HCT116 (cell line): ENCODE results near the gene ERBB3. TPM values are rescaled to one million over a fixed set of nuclear protein-coding genes. Genes with fewer than 3 reads are reported as not detected.
A peak's percentile ranks its signal among the peaks of the same experiment; 100 is the strongest.
"Not testable (repeated sequence)": the region's sequence is repeated elsewhere in the genome, so short reads cannot be mapped to it uniquely, and the experiment has no call there.

ENCODE experiments used
- ATAC-seq: fragments of 200-7000 bp; cut with Tn5 transposase; 2 replicates; pipeline ENCODE4 v1.9.1; 2020; ENCODE audit warnings: mild to moderate bottlenecking, moderate library complexity
- BruUV-seq: library from RNA; stranded (reverse); fragments of 400-500 nt; replicated peaks from 2 replicates; lab custom pipeline; 2021; lab: Mats Ljungman, UMichigan
- CTCF ChIA-PET: fragments of 300-600 bp; sonication (Branson Sonifier 250); formaldehyde crosslinking; loops from one replicate; lab custom pipeline; 2021; ENCODE audit warnings: antibody characterized with exemption; lab: Charles Lee
- POLR2A ChIA-PET: fragments of 300-600, 350-600 bp; sonication (Branson Sonifier 250); formaldehyde crosslinking; loops from one replicate; lab custom pipeline; 2021; ENCODE audit warnings: antibody characterized with exemption; lab: Charles Lee
- RAD21 ChIA-PET, 2 experiments: fragments of 300-600 bp; sonication (Branson Sonifier 250); formaldehyde crosslinking; loops; one replicate each; lab custom pipeline; 2023; ENCODE audit warnings: low total read pairs in 2 of 2; ENCODE audit not compliant: uncharacterized antibody in 2 of 2, unreplicated experiment in 2 of 2, low non-redundant PET in 1 of 2; lab: Charles Lee
- DNase-seq: peaks from one replicate; pipeline ENCODE4 v3.0.0-alpha.2; 2010; ENCODE audit warnings: low read depth, low spot score
- H2AFZ ChIP-seq: fragments of 200-600 bp; shearing (Covaris generic), sonication (generic); 2 replicates; pipeline ENCODE4 v1.6.1; 2017; ENCODE audit warnings: low read depth, mixed run types, mixed read lengths, antibody characterized with exemption, low read length; ENCODE audit not compliant: poor library complexity, severe bottlenecking
- H3K27ac ChIP-seq: 2 replicates; pipeline ENCODE4 v1.5.1; 2012; ENCODE audit warnings: low read depth, low read length
- H3K27me3 ChIP-seq: fragments of 200-600 bp; sonication (generic); 2 replicates; pipeline ENCODE4 v1.6.1; 2016; ENCODE audit warnings: mixed run types, low read length, mixed read lengths; ENCODE audit not compliant: insufficient read depth
- H3K36me3 ChIP-seq, 2 experiments: fragments of 200-500 bp in 1 of 2; fragments of 200-600 bp in 1 of 2; sonication (Bioruptor generic) in 1 of 2; sonication (generic) in 1 of 2; 2 replicates each; pipeline versions ENCODE4 v1.5.1 to v1.6.1; 2014 to 2016; ENCODE audit warnings: low read length in 2 of 2, inconsistent platforms in 1 of 2, mixed read lengths in 1 of 2, mixed run types in 1 of 2; ENCODE audit not compliant: insufficient read depth in 2 of 2, control insufficient read depth in 1 of 2
- H3K4me1 ChIP-seq, 2 experiments: fragments of 200-600 bp in 1 of 2; sonication (generic) in 1 of 2; 2 replicates each; pipeline versions ENCODE4 v1.5.1 to v1.6.1; 2012 to 2017; ENCODE audit warnings: low read length in 2 of 2, inconsistent platforms in 1 of 2, mild to moderate bottlenecking in 1 of 2, mixed read lengths in 1 of 2, mixed run types in 1 of 2, moderate library complexity in 1 of 2; ENCODE audit not compliant: insufficient read depth in 2 of 2, control insufficient read depth in 1 of 2
- H3K4me2 ChIP-seq: fragments of 200-600 bp; sonication (generic); 2 replicates; pipeline ENCODE4 v1.6.1; 2017; ENCODE audit warnings: mixed run types, low read length, mixed read lengths
- H3K4me3 ChIP-seq, 2 experiments: fragments of 200-600 bp in 1 of 2; sonication (generic) in 1 of 2; replicated peaks in 1 of 2; 2 replicates each; pipeline ENCODE4 v1.5.1; 2011 to 2016; ENCODE audit warnings: low read length in 2 of 2, control low read depth in 1 of 2, low read depth in 1 of 2, mild to moderate bottlenecking in 1 of 2, mixed read lengths in 1 of 2, mixed run types in 1 of 2
- H3K79me2 ChIP-seq: fragments of 200-600 bp; sonication (generic); 2 replicates; pipeline ENCODE4 v1.6.1; 2017; ENCODE audit warnings: mild to moderate bottlenecking, mixed run types, low read length, moderate library complexity, mixed read lengths; ENCODE audit not compliant: insufficient read depth
- H3K9ac ChIP-seq: fragments of 200-600 bp; sonication (generic); 2 replicates; pipeline ENCODE4 v1.6.1; 2016; ENCODE audit warnings: low read length, mixed read lengths
- H3K9me2 ChIP-seq: fragments of 200-600 bp; sonication (generic), shearing (Covaris generic); 2 replicates; pipeline ENCODE4 v1.6.1; 2017; ENCODE audit warnings: mixed run types, mild to moderate bottlenecking, moderate library complexity; ENCODE audit not compliant: insufficient read depth
- H3K9me3 ChIP-seq, 2 experiments: fragments of 200-500 bp in 1 of 2; fragments of 200-600 bp in 1 of 2; sonication (Bioruptor generic) in 1 of 2; sonication (generic) in 1 of 2; 2 replicates each; pipeline ENCODE4 v1.6.1; 2014 to 2017; ENCODE audit warnings: low read length in 2 of 2, mixed read lengths in 2 of 2, inconsistent platforms in 1 of 2, low read depth in 1 of 2, mild to moderate bottlenecking in 1 of 2, mixed run types in 1 of 2, moderate library complexity in 1 of 2; ENCODE audit not compliant: control insufficient read depth in 1 of 2, insufficient read depth in 1 of 2
- H4K20me1 ChIP-seq: fragments of 200-600 bp; sonication (generic), shearing (Covaris generic); 2 replicates; pipeline ENCODE4 v1.6.1; 2017; ENCODE audit warnings: mixed run types, mild to moderate bottlenecking, moderate library complexity; ENCODE audit not compliant: insufficient read depth
- EGR1 ChIP-seq: IDR thresholded peaks from 2 replicates; pipeline ENCODE4 v1.6.1; 2012; ENCODE audit warnings: low read depth
- FOSL1 ChIP-seq: IDR thresholded peaks from 2 replicates; pipeline ENCODE4 v1.6.1; 2012; ENCODE audit warnings: low read depth
- POLR2A ChIP-seq: IDR thresholded peaks from 2 replicates; pipeline ENCODE4 v1.7.0; 2011; ENCODE audit warnings: borderline replicate concordance; ENCODE audit not compliant: insufficient read depth, insufficient read length; ENCODE audit errors: extremely low read depth
- POLR2AphosphoS5 ChIP-seq: IDR thresholded peaks from 2 replicates; pipeline ENCODE4 v1.6.1; 2011; ENCODE audit warnings: mild to moderate bottlenecking, low read depth, low read length, moderate library complexity
- TCF7L2 ChIP-seq: IDR thresholded peaks from 2 replicates; pipeline ENCODE4 v1.7.0; 2011; ENCODE audit warnings: borderline replicate concordance, inconsistent platforms; ENCODE audit not compliant: insufficient read depth, insufficient read length; ENCODE audit errors: extremely low read depth
- YY1 ChIP-seq: IDR thresholded peaks from 2 replicates; pipeline ENCODE4 v1.6.1; 2011; ENCODE audit warnings: low read length, low read depth, moderate library complexity, mild to moderate bottlenecking; ENCODE audit not compliant: insufficient replicate concordance; ENCODE audit errors: extremely low read depth
- ZFX ChIP-seq: fragments of 450-650 bp; IDR thresholded peaks from 2 replicates; pipeline ENCODE4 v1.6.1; 2017
- intact Hi-C: fragments of 100-400 bp; cut with micrococcal nuclease; formaldehyde crosslinking; loops from 2 replicates; pipeline ENCODE4 v1.10.0; 2022
- total RNA-seq: library from RNA; stranded (reverse); gene quantifications from one replicate; pipeline ENCODE4 v1.2.1, GENCODE V29; 2021; ENCODE audit not compliant: unreplicated experiment
- TF ChIP-seq, protein P1 (sequence below), 3 experiments: fragments of 200-600 bp in 1 of 3; sonication (generic) in 1 of 3; IDR thresholded peaks in 2 of 3; conservative IDR thresholded peaks in 1 of 3; 2 replicates each; pipeline ENCODE4 v1.5.1; 2012 to 2017; ENCODE audit warnings: low read depth in 2 of 3, low read length in 2 of 3, antibody characterized with exemption in 1 of 3, borderline replicate concordance in 1 of 3, control low read depth in 1 of 3, mild to moderate bottlenecking in 1 of 3, mixed read lengths in 1 of 3, mixed run types in 1 of 3, moderate library complexity in 1 of 3; ENCODE audit not compliant: insufficient read depth in 1 of 3
- TF ChIP-seq, protein P2 (sequence below): IDR thresholded peaks from 2 replicates; pipeline ENCODE4 v1.6.1; 2011; ENCODE audit warnings: mild to moderate bottlenecking, low read length, moderate library complexity; ENCODE audit not compliant: insufficient replicate concordance; ENCODE audit errors: extremely low read depth

ERBB3 gene
- total RNA-seq, 1 experiment from 2014 or later: 39.7 TPM

- H3K36me3 ChIP-seq: peaks cover 9 to 42% of the 10 kb centered on the region in 2 experiments
- H3K9me3 ChIP-seq, BruUV-seq, H3K9me2 ChIP-seq, ATAC-seq, H4K20me1 ChIP-seq, H3K27me3 ChIP-seq, H2AFZ ChIP-seq, DNase-seq, RAD21 ChIA-PET: not testable (repeated sequence)
- ChIA-PET CTCF (interaction anchor here (3.3 kb wide), 1 partner anchor 10 kb away, joined by 24 read pairs; the partner anchor contains the start of gene ESYT1), POLR2A (interaction anchor here (0.6 to 4.6 kb wide), 13 partner anchors 11 to 1664 kb away, joined by 3 to 75 read pairs (median 7); partner anchors contain the start of genes ERBB3, ESYT1, MYL6 and PA2G4)
- peak overlapping the region; percentile 80 to 82 for H3K4me3 ChIP-seq
- peak overlapping the region; percentile 92 for H3K9ac ChIP-seq
- intact Hi-C loops: loop anchor here (5.0 to 10.0 kb wide), 2 partner anchors 120 to 382 kb away; partner anchors contain the start of gene SUOX
- H3K4me1 ChIP-seq: peaks cover 23 to 34% of the 10 kb centered on the region in 2 experiments
- peaks cover 18% of the 10 kb centered on the region for H3K79me2 ChIP-seq
- peak overlapping the region; percentile 93 for H3K27ac ChIP-seq
- H3K4me2 ChIP-seq: peak overlapping the region; percentile 88
Measured at GRCh38 chr12:56117082-56117706, 37.2 kb downstream of the ERBB3 start.

- POLR2A ChIA-PET: interaction anchor here (0.6 to 4.6 kb wide), 22 partner anchors 10 to 1665 kb away, joined by 3 to 75 read pairs (median 4); partner anchors contain the start of genes ERBB3, ESYT1, MYL6 and PA2G4
- peak; percentile 99 for DNase-seq
- Histone ChIP-seq H2AFZ (no peak within 1 kb of the TSS), H3K27ac (peak within 1 kb of the TSS; percentile 93), H3K36me3 (peaks cover 7 to 36% of the 10 kb centered on the region in 2 experiments), H3K4me3 (peak within 1 kb of the TSS; percentile 80 to 82), H3K4me2 (peak within 1 kb of the TSS; percentile 88), H3K79me2 (peaks cover 18% of the 10 kb centered on the region), H3K9me3 (no peaks in the 10 kb centered on the region), H4K20me1 (no peaks in the 10 kb centered on the region), H3K9me2 (no peaks in the 10 kb centered on the region), H3K27me3 (no peaks in the 10 kb centered on the region), H3K4me1 (peaks cover 23 to 34% of the 10 kb centered on the region in 2 experiments), H3K9ac (peak within 1 kb of the TSS; percentile 92)
- CTCF ChIA-PET: interaction anchor here (0.5 to 3.3 kb wide), 11 partner anchors 10 to 181 kb away, joined by 3 to 29 read pairs (median 5); partner anchors contain the start of genes ESYT1, MYL6, MYL6B and PA2G4
- TF ChIP-seq POLR2A (peak; percentile 99), EGR1 (no peak), POLR2AphosphoS5 (peak; percentile 98), FOSL1 (no peak), YY1 (peak; percentile 90), ZFX (peak; percentile 48), TCF7L2 (peak; percentile 77)
- TF ChIP-seq, protein P1, sequence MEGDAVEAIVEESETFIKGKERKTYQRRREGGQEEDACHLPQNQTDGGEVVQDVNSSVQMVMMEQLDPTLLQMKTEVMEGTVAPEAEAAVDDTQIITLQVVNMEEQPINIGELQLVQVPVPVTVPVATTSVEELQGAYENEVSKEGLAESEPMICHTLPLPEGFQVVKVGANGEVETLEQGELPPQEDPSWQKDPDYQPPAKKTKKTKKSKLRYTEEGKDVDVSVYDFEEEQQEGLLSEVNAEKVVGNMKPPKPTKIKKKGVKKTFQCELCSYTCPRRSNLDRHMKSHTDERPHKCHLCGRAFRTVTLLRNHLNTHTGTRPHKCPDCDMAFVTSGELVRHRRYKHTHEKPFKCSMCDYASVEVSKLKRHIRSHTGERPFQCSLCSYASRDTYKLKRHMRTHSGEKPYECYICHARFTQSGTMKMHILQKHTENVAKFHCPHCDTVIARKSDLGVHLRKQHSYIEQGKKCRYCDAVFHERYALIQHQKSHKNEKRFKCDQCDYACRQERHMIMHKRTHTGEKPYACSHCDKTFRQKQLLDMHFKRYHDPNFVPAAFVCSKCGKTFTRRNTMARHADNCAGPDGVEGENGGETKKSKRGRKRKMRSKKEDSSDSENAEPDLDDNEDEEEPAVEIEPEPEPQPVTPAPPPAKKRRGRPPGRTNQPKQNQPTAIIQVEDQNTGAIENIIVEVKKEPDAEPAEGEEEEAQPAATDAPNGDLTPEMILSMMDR (IDR thresholded peaks at IDR 0.05 in 2 of 3, conservative IDR thresholded peaks at IDR 0.05 in 1 of 3; ENCODE audit: borderline replicate concordance in 1 of 3, insufficient read depth in 1 of 3, low read depth in 2 of 3, low read length in 2 of 3): peak in 2 of 3 experiments; percentile 30 to 37; a peak in 3 of 6 replicates
- TF ChIP-seq, protein P2, sequence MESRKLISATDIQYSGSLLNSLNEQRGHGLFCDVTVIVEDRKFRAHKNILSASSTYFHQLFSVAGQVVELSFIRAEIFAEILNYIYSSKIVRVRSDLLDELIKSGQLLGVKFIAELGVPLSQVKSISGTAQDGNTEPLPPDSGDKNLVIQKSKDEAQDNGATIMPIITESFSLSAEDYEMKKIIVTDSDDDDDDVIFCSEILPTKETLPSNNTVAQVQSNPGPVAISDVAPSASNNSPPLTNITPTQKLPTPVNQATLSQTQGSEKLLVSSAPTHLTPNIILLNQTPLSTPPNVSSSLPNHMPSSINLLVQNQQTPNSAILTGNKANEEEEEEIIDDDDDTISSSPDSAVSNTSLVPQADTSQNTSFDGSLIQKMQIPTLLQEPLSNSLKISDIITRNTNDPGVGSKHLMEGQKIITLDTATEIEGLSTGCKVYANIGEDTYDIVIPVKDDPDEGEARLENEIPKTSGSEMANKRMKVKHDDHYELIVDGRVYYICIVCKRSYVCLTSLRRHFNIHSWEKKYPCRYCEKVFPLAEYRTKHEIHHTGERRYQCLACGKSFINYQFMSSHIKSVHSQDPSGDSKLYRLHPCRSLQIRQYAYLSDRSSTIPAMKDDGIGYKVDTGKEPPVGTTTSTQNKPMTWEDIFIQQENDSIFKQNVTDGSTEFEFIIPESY: peak; percentile 79
- intact Hi-C loops: loop anchor here (2.0 to 10.0 kb wide), 7 partner anchors 41 to 519 kb away; partner anchors contain the start of genes COQ10A, CS, MYL6 and SUOX
- peak; percentile 73 for ATAC-seq
- no TSS peak for BruUV-seq
- RAD21 ChIA-PET: interaction anchor here (0.7 to 1.2 kb wide), 3 partner anchors 37 to 71 kb away, joined by 3 to 4 read pairs (median 3); partner anchors contain the start of gene SMARCC2 (in 1 of the 2)
Measured at GRCh38 chr12:56117778-56118687, 38.1 kb downstream of the ERBB3 start, which contains the start of gene ZC3H10. ZC3H10 (plus strand) TSS chr12:56118266; CDS start chr12:56120563, 2,297 bp downstream.
